Esophagus squamous epithelium (tissue), 4 donors: Measurements from ENCODE around the gene ROS1.

Experiments used
- CTCF ChIP-seq, 6 experiments: fragments of 450-650 bp in 4 of 6; fragments of 200-600 bp in 2 of 6; sonication (generic) in 2 of 6; IDR thresholded peaks; one replicate each; pipeline ENCODE4 v1.5.1; 2016 to 2019; ENCODE audit warnings: antibody characterized with exemption in 6 of 6, mild to moderate bottlenecking in 4 of 6, moderate library complexity in 4 of 6
- POLR2A ChIP-seq, 4 donors: fragments of 450-650 bp; IDR thresholded peaks; one replicate each; pipeline ENCODE4 v1.6.1; 2017; ENCODE audit warnings: antibody characterized with exemption in 4 of 4, mild to moderate bottlenecking in 4 of 4, moderate library complexity in 3 of 4

- no peak for TF ChIP-seq CTCF (IDR thresholded peaks at IDR 0.05)
- no peak for TF ChIP-seq POLR2A (IDR thresholded peaks at IDR 0.05)
Observed at GRCh38 chr6:117459204-117459944, 33.6 kb upstream of the ROS1 start.
